HTERT RPE-1 (cell line): Measurements from ENCODE around the gene ARHGAP31.
"Not testable (repeated sequence)": the region's sequence is repeated elsewhere in the genome, so short reads cannot be mapped to it uniquely, and the experiment has no call there.

Experiments used
- in situ Hi-C: fragments of 300-500 bp; cut with MboI; formaldehyde crosslinking; loops from 4 replicates; pipeline ENCODE4 v1.14.3; 2020; ENCODE audit warnings: low sequenced_read_pairs

The ARHGAP31 gene

DNA sequence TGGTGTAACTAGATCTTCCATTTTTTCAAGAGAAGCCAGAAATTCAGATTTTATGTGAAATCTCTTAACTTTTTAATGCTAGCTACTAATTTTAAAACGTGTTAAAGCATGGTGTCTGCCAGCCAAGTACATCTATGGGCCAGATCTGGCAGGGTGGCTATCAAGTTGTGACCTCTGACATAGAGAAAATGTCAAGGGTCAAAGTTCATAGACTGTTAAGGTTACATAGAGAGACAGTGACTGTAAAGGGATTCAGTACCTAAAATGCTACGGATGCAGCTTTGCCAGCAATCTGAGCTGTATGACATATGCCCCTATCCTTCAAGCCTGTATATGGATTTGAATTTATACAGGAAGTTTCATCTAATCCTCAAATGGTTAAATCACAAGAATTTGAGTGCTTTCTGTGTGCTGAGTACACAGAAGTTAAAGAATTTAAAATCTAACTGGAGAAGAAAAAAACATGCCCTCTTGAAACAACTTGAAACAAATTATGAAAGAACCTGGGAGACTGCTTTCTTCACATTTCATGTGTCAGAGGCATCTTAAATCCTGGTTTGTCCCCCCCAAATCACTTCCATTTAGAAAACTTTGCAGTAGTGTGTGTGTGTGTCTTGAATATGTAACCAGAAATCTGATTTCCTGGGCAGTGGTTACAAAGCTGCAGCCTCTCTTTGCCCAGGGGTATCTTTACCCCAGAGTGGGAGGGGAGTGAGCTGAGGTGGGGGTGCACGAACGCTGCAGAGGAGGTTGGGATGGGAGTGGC, 895 bp upstream of the ARHGAP31 start:
- in situ Hi-C loops: no loop called here

DNA sequence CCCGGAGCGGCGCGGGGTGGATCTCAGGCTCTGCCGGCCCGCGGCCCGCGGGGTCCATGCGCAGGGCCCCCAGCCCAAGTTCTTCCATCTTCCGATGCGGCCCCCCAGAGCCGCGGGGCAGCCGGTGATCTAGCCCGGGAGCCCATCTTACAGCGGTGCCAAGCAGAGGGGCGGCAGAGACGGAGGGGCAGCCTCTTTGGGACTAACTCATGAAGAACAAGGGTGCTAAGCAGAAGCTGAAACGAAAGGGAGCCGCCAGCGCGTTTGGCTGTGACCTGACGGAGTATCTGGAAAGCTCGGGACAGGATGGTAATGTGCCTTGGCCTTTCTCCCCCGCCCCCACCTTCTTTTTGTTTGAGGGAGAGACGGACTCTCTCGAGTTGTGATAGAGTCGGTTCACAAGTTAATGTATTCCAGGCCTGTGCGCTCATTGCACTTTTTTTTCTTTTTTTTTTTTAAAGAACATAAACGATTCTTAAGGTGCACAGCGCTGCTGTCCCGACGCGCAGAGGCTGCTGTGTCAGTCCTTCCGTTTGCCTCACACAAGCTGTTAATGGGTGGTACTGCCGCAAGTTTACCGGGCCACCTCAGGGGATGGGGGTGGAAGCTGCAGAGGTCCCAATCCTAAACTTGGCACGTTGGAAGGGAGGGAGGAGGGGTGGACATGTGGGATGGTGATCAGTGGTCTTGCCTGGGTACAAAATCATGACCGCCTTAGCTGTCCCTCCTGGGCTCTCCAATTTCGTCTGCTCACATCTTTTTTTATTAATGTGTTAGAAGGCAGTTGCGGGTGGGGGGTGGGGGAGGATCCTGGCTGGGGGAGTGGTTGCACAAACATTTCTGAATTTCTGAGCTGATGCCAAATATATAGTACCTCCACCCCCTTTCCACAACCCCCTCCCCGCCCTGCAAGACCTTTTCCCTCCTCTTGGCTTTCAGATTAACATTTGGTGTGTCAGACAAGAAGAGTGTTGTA, 801 bp downstream of the ARHGAP31 start:
- in situ Hi-C loops: no loop called here

DNA sequence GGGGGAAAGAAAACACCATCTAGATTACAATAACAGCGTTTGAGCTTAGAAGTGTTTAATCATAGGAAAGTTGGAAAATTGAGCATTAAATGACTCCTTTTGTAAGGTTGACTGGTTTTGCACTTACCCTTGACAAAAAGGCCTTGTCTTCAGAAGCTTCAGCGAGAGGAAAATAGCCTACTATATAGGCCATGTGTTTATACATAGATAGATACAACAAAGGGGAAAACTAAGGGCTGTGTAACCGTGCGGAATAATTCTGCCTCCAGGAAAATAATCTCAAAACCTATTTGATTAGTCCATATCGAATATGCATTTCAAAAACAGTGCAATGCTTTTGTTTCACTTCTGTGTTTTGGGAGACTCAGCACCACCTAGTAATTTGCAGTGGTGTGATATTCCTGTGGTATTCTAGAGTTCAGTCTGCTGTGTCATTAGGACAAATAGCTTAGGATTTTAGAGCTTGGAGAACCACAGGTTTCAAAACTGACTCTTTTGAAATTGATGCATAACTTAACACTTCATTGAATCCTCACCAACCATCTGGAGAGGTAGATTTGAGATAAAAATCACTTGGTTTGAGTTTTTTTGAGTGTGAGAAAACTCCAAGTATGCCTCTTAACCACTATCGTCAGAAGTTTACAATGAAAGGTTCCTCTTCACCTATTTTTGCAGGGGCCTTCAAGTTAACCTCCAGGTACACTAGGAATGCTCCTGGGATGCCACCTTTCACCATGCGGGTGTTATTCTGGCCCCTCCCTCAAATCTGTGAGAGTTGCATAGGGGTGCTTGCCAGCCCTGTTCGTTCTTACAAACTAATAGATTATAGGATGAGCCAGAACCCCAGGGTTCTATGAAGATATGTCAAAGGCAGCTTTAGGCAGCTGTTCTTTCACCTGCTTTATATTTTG, 1.9 kb downstream of the ARHGAP31 start:
- in situ Hi-C loops: no loop called here

DNA sequence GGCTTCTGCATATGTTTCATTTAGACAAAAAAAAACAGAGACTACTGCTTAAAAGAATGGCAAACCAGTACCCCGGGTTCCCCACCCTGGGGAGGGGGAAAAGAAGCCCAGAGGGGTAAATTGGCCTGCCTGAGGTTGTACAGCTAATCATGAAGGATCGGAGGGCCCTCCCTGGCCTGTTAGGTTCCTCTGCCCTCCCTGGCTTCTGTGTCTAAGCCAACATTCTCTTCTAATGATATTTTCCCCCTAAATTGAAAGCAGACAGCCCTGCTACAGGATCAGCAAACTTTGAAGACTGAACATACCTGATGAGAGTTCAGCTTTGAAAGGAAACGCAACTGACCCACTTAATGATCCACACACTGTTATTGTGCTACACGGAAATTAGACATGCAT, 2.5 kb downstream of the ARHGAP31 start:
- in situ Hi-C loops: no loop called here

DNA sequence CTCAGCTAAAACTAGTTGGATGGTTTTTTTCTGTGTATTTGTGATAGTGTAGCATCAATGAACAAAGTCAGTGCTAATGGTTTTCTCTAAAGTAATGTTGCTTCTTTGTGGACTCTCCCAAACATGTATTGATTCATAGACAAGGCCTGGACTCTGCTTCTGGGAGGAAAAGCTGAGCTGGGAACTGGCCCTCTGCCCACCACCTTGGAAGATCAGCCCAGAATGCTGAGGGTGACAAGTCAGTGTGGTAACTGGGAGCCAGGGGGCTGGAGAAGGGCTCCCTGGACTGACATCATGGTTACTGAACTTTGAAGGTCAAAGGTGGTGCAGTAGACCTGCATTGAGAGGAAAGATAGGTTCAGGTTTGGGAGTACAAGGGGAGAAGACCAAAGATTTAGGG, 3.0 kb downstream of the ARHGAP31 start:
- in situ Hi-C loops: no loop called here

DNA sequence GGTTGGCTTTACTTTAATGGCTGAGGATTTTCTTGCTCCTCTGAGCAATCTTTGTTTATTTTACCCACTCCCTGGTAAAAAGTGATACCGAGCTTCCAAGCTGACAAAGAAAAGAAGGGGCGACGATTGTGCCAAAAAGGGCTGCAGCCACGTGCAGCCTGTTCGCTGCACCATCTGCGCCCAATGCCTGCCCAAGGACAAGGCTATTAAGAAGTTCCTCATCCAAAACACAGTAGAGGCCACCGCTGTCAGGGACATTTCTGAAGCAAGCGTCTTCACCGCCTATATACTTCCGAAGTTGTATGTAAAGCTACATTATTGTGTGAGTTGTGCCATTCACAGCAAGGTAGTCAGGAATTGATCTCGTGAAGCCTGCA, 4.4 kb downstream of the ARHGAP31 start:
- in situ Hi-C loops: no loop called here

DNA sequence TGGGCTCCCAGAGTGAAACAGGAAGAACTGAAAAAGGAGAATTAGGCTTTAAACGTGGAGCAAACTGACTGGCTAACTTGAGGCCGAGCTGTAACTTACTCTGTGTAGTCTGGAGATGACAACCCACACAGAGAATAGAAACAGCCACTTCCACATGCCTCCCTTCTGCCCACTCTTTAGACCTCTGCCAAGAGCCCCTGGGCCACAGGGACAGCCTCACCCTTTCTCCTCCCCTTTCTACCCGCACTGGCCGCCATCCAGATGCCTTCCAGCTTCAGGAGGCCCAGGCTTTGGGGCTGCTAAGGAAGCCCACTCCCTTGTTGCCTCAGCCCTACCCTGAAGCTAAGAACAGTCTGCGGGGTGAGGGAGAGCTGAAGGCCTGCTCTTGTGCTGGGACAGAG, 6.8 kb downstream of the ARHGAP31 start:
- in situ Hi-C loops: no loop called here

DNA sequence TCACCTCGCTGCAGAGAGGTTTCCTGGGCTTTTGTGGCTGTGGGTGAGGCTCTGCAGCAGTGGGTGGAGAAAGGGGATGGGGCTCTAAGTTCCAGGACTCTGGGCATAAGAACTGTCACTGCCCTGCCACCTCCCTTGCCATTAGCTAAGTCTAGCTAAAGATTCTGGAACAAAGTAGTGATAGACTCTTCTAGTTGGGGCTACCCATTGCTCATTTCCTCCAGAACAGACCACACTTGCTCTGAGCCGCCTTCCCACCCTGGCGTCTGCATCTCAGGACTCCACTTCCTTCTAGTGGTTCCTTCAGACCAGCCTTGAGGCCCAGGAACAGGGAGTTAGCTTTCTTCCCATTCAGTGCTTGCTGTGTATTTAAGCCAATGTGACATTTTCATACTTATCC, 7.5 kb downstream of the ARHGAP31 start:
- in situ Hi-C loops: no loop called here

DNA sequence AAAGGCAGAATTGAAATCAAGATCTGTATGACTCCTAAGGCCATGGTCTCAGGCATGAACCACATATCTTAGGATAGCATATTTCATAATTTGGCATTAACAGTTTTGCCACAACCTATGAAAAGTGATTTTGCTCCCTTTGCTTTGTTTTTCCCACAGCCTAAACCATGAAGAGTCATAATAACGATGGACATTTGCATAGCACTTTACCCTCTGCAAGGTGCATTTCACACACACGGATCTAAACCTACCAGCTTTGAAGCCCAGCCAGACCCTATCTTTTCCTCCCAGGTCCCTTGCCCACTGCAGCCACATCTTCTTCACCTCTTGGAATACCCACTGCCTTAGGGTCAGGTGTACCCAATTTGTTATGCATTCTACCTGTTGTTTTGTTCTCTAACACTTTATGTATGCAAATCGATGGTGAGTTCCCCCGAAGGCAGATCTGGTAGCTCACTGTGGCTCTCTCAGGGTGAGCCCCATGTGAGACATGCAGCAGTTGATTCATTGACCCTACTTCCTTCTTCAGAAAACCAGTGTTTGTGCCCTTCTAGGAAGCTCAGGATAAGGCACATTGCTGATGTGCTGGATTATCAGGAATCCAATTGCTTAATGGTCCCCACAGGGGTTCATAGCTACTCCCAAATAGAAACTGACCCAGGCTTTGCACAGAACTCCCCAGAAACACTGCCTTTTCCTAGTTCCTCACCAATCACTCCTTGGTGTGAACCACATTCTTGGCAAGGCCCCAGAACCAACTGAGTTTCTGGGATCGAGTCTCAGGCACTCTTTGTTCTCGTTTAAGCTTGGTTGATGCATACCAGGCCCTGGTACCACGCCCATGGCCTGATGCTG, 8.7 kb downstream of the ARHGAP31 start:
- in situ Hi-C loops: no loop called here

DNA sequence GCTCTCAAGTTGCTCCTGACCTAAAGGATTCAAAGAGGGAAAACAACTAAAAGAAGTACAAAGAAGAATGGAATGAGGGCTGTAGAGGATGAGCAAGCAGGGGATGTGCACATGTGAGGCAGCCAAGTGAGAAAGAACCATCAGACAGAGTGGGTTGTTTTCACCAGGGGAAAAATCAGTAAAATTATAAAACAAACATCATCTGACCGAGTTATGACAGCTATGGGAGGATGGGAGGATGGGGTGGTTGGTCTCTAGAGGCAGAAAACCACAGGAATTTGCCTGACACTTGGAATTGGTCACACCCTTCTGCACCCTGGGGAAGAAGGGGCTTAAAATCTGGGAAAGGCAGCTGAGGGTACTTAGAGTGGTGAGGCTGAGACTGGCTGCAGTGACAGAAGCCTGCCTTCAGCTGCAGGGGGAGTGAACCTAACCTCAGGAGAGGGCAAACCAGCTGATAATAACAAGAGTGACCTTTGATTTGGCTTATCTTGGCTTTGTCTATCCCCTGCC, 10.1 kb downstream of the ARHGAP31 start:
- in situ Hi-C loops: no loop called here

DNA sequence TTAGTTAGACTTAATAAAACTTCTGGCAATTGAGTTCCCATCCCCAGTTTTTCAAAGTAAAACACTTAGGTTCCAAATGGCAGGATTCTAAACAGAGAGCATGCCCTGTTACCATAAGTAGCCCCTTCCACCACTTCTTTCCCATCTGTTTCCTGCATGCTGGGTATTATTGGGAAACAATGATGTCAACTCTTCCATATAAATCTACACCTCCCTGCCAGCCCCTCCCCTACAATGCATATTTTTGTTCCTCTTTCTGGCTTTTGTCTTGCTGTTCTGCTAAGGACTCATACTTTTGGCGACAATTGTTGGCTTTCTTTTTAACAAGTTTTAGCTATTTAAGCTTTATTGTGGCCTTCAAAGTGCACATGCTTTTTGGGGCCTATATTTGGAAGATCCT, 11.1 kb downstream of the ARHGAP31 start:
- in situ Hi-C loops: no loop called here

DNA sequence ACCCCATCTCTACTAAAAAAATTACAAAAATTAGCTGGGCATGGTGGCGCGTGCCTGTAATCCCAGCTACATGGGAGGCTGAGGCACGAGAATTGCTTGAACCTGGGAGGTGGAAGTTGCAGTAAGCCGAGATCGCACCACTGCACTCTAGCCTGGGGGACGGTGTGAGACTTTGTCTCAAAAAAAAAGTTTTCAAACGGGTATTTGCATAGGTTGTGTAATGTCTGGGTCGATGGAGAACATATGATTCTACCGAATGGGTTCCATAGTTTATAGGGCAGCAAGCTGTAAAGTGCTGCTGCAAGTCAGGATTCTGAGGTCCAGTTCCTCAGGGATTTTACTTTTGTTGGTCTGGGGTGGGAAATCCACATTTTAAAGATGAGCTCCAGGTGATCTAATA, 12.2 kb downstream of the ARHGAP31 start:
- in situ Hi-C loops: not testable (repeated sequence)

DNA sequence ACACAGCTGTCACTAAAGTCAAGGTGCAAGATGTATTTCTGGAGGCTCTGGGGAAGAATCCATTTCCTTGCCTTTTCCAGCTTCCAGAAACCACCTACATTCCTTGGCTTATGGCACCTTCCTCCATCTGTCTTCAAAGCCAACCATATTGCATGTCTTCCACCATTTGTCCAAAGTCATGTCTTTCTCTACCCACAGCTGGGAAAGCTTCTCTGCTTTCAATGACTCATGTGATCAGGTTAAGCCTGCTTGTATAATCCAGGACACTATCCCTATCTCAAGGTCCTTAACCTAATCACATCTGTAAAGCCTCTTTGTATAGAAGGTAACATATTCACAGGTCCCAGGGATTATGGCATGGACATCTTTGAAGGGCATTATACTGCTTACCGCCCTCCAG, 14.2 kb downstream of the ARHGAP31 start:
- in situ Hi-C loops: no loop called here

DNA sequence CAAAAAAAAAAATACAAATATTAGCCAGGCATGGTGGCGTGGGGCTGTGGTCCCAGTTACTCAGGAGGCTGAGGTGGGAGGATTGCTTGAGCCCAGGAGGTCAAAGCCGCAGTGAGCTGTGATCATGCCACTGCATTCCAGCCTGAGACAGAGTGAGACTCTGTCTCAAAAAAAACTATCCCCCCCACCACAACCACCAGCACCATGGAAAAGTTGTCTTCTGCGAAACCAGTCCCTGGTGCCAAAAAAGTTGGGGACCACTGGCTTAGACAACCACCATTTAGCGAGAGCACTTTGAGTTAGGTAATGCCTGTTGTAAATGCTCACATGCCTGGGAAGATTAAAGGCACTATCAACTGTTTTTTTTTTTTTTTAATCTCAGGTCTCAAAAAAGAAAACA, 15.4 kb downstream of the ARHGAP31 start:
- in situ Hi-C loops: no loop called here

DNA sequence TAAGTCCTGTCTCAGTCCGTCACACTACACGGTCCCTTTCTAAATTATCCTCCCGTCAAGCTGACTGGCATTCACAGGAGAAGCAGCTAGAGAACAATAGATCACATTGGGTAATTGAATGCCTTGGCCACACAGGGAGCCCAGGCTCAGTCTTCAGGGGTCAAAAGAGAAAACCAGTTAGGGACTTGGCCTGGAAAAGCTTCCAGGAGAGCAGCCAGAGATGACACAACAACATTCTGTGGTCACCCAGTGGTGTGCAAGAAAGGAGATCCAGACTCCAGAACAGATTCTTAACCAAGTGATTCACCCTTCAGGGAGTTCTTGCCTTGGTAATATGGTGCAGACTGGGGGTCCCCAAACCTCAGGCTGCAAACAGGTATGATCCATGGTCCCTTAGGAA, 15.9 kb downstream of the ARHGAP31 start:
- in situ Hi-C loops: no loop called here

DNA sequence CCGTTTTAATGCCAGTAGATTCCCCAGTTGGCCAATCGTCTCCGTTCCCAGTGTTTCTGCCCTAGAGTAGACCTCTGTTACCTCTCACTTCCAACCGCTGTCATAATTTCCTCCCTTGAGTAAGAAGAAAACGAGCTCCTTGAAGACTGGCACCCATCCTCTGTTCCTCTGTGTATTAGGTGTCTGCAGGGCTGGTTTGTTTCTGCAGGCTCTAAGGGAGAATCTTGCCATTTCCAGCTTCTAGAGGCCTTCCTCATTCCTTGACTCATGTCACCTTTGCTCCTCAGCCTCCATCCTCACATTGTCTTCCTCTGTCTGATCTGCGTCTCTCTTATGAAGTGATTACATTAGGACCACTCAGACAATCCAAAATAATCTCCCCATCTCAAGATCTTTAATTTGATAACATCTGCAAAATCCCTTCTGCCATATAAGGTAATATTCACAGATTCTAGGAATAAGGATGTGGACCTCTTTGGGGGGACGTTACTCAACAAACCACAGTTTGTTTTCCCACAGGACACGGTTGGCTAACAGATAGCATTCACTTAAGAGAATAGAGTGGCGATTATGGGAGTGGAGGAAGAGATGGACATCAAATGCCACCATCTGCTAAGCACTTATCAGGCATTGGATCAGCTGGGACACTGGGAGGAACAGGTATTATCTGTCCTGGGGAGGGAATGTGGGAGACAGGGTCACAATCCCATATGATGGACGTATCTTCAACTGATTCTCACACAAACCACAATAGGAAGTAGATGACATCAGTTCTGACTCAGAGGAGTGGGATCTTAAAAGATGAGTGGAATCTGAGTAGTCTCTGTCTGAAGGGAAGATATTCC, 17.1 kb downstream of the ARHGAP31 start:
- in situ Hi-C loops: no loop called here

DNA sequence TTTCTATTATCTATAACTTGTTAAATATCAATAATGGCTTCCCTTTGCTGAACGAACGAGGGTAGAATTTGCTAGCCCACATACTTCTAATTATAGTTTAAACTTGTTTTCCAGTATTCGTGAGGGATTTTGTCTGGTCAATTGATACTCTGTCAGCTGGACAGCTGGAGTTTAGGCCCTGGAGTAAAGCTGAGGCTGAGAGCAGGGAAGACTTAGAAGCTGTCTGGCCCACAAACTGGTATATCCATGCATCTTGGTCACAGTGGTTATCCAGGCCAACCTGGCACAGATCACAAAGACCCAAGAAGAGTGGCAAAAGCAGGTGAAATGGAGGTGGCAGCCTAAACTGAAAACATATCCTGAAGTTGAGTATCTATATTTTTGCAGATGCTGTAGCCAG, 19.3 kb downstream of the ARHGAP31 start:
- in situ Hi-C loops: no loop called here

DNA sequence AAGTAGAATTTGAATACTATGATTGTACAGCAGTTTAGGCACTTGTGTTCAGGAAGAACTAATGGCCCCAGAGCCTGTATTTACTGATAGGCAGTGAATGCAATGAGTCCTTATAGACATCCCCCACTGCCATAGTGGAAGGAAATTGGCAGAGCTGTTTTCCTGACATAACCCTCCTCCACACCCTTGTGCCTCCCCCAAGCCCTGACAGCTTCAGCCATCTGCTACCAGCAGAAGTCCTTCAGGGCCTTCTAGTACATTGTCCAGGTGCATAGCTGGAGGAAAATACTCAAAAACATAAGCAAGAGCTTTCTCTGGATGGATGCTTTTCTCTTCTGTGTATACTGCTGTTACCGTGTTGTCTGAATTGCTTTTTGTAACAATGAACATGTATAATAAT, 20.6 kb downstream of the ARHGAP31 start:
- in situ Hi-C loops: no loop called here
